Measurements from ENCODE around the gene SSNA1.

GRCh38 chr9:137164370-137165249 is 23.9 kb upstream of the SSNA1 start:
- TF ChIP-seq, protein P1, sequence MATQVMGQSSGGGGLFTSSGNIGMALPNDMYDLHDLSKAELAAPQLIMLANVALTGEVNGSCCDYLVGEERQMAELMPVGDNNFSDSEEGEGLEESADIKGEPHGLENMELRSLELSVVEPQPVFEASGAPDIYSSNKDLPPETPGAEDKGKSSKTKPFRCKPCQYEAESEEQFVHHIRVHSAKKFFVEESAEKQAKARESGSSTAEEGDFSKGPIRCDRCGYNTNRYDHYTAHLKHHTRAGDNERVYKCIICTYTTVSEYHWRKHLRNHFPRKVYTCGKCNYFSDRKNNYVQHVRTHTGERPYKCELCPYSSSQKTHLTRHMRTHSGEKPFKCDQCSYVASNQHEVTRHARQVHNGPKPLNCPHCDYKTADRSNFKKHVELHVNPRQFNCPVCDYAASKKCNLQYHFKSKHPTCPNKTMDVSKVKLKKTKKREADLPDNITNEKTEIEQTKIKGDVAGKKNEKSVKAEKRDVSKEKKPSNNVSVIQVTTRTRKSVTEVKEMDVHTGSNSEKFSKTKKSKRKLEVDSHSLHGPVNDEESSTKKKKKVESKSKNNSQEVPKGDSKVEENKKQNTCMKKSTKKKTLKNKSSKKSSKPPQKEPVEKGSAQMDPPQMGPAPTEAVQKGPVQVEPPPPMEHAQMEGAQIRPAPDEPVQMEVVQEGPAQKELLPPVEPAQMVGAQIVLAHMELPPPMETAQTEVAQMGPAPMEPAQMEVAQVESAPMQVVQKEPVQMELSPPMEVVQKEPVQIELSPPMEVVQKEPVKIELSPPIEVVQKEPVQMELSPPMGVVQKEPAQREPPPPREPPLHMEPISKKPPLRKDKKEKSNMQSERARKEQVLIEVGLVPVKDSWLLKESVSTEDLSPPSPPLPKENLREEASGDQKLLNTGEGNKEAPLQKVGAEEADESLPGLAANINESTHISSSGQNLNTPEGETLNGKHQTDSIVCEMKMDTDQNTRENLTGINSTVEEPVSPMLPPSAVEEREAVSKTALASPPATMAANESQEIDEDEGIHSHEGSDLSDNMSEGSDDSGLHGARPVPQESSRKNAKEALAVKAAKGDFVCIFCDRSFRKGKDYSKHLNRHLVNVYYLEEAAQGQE (IDR thresholded peaks at IDR 0.05; ENCODE audit: borderline replicate concordance): no peak
- TF ChIP-seq CTCF (IDR thresholded peaks at IDR 0.05; ENCODE audit: poor library complexity, severe bottlenecking) (no peak), EZH2 (IDR thresholded peaks at IDR 0.05; ENCODE audit: borderline replicate concordance, insufficient read depth, low read length, poor library complexity, severe bottlenecking) (no peak), POLR2AphosphoS5 (IDR thresholded peaks at IDR 0.05) (no peak), TAF1 (IDR thresholded peaks at IDR 0.05; ENCODE audit: low read depth) (no peak)

All from neural cell (in vitro differentiated cells).